Activated T-cell treated with anti-CD3 and anti-CD28 coated beads, Interleukin-2, amount 50 U/mL, for 4 hours (primary cell): Measurements from ENCODE around the gene TIGIT. TPM values are rescaled to one million over a fixed set of nuclear protein-coding genes. Genes with fewer than 3 reads are reported as not detected.

ENCODE experiments used
- ATAC-seq, 2 donors: fragments of 200-7000 bp; cut with Tn5 transposase; one replicate each; pipeline ENCODE4 v1.10.0; 2021
- DNase-seq: peaks from one replicate; pipeline ENCODE4 v3.0.0-alpha.2; 2020
- H3K27me3 Mint-ChIP-seq: one replicate; pipeline ENCODE4 v1.8.0; 2021; ENCODE audit warnings: low read depth, mixed read lengths
- H3K36me3 Mint-ChIP-seq: one replicate; pipeline ENCODE4 v1.8.0; 2022; ENCODE audit warnings: mixed read lengths; ENCODE audit not compliant: insufficient read depth
- H3K4me1 Mint-ChIP-seq: one replicate; pipeline ENCODE4 v1.8.0; 2021; ENCODE audit warnings: low read depth, mixed read lengths
- H3K4me3 Mint-ChIP-seq: one replicate; pipeline ENCODE4 v1.8.0; 2021; ENCODE audit warnings: mild to moderate bottlenecking, moderate library complexity, mixed read lengths
- H3K9me3 Mint-ChIP-seq: one replicate; pipeline ENCODE4 v1.8.0; 2021; ENCODE audit warnings: mixed read lengths
- total RNA-seq, 3 donors: library from RNA; stranded (reverse); gene quantifications; one replicate each; pipeline ENCODE4 v1.2.1, GENCODE V29; 2021

Gene TIGIT
- total RNA-seq, 3 donors from 2014 or later = 16.7 to 22.6 (median 20.9) TPM

DNA sequence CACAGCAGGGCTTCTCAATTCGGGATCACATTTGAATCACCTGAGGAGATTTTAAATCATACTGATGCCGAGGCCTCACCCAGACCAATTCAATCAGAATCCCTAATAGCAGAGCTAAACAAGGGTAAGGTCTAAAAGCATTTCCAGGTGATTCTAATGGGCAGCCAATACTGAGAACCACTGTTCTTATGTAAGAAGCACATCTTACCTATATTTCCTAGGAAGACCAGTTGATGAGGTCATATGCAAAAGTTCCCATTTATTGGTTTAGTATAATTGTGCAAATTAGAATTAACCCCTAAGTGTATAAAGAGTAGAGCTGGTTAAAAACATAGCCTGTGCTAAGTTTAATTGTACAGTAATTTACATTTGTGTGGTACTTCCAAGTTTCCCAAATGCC is 2.1 kb downstream of the TIGIT start:
- DNase-seq (no peak), ATAC-seq (no peak)
- Mint-ChIP-seq H3K27me3 (no peaks in the 10 kb centered on the region), H3K4me1 (peaks cover 63% of the 10 kb centered on the region), H3K9me3 (no peaks in the 10 kb centered on the region), H3K4me3 (peak overlapping the region; percentile 77), H3K36me3 (peaks cover under 1% of the 10 kb centered on the region)

DNA sequence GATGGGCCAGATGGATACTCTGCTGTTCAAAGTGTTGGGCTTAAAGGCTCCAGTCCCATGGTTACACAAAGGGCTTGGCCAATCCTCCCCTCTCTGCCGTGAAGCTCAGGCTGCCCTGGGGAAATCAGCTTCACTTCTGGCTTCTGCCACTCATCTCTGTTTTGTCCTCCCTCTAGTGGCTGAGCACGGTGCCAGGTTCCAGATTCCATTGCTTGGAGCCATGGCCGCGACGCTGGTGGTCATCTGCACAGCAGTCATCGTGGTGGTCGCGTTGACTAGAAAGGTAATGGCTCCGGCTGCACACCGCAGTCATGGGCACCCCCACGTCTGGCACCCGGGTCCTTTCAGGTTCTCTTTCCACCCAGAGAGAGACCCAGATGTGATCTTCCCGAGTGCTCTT is 5.6 kb downstream of the TIGIT start:
- Mint-ChIP-seq H3K36me3 (peaks cover 4% of the 10 kb centered on the region), H3K9me3 (no peaks in the 10 kb centered on the region), H3K27me3 (no peaks in the 10 kb centered on the region), H3K4me1 (peaks cover 39% of the 10 kb centered on the region), H3K4me3 (peak overlapping the region; percentile 42)
- DNase-seq (peak; percentile 36), ATAC-seq (peak; percentile 32 to 38)

DNA sequence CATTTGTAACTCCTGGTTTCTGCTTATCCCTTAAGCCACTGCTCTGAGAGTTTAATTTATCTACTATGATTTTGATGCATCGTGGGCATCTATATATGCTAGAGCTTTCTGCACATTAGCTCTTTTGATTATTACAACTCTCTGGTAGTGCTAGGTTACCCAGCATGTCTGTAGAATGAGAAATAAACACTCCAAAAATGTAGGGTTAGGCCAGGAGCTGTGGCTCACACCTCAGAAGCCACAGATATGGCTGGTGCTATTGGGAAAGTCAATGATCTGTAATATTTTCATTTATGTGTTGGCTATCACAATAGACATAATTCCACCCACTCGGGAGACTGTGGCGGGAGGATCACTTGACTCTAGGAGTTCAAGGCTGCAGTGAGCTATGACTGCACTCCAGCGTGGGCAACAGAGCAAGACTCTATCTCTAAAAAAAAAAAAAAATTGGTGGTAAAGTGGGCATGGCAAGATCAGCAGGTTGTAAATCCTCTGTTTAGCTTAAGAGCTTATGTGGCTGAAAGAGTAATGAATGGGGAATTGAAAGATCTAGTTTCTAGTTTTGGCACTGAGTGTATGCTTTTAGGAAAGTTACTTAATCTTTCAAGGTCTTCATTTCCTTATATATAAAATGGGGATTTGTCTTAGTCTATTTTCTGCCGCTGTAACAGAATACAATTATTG is 6.3 kb downstream of the TIGIT start:
- no peaks in the 10 kb centered on the region for H3K9me3 Mint-ChIP-seq
- DNase-seq (no peak), ATAC-seq (no peak)
- peaks cover 5% of the 10 kb centered on the region for H3K36me3 Mint-ChIP-seq
- H3K4me1 Mint-ChIP-seq = peaks cover 37% of the 10 kb centered on the region
- H3K27me3 Mint-ChIP-seq = no peaks in the 10 kb centered on the region
- H3K4me3 Mint-ChIP-seq = peak overlapping the region; percentile 42

GRCh38 chr3:114307222-114307830 is 13.5 kb downstream of the TIGIT start:
- no peaks in the 10 kb centered on the region for H3K27me3 Mint-ChIP-seq
- DNase-seq (no peak), ATAC-seq (peak; percentile 11 to 29)
- H3K4me1 Mint-ChIP-seq = peaks cover 59% of the 10 kb centered on the region
- peak overlapping the region; percentile 58 for H3K4me3 Mint-ChIP-seq
- H3K36me3 Mint-ChIP-seq = peaks cover 21% of the 10 kb centered on the region
- H3K9me3 Mint-ChIP-seq = no peaks in the 10 kb centered on the region

DNA sequence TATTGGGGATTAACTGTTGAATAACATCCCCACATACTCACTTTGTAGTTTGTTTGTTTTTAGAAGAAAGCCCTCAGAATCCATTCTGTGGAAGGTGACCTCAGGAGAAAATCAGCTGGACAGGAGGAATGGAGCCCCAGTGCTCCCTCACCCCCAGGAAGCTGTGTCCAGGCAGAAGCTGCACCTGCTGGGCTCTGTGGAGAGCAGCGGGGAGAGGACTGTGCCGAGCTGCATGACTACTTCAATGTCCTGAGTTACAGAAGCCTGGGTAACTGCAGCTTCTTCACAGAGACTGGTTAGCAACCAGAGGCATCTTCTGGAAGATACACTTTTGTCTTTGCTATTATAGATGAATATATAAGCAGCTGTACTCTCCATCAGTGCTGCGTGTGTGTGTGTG is 14.0 kb downstream of the TIGIT start:
- ATAC-seq (no peak), DNase-seq (no peak)
- Mint-ChIP-seq H3K36me3 (peaks cover 21% of the 10 kb centered on the region), H3K27me3 (no peaks in the 10 kb centered on the region), H3K9me3 (no peaks in the 10 kb centered on the region), H3K4me3 (peak overlapping the region; percentile 58), H3K4me1 (peaks cover 60% of the 10 kb centered on the region)

GRCh38 chr3:114308377-114308776 is 14.5 kb downstream of the TIGIT start:
- Mint-ChIP-seq H3K27me3 (no peaks in the 10 kb centered on the region), H3K36me3 (peaks cover 21% of the 10 kb centered on the region), H3K4me3 (peak overlapping the region; percentile 58), H3K9me3 (no peaks in the 10 kb centered on the region), H3K4me1 (peaks cover 65% of the 10 kb centered on the region)
- ATAC-seq (peak; percentile 54 to 55), DNase-seq (no peak)

GRCh38 chr3:114308830-114309229 is 15.0 kb downstream of the TIGIT start:
- peaks cover 21% of the 10 kb centered on the region for H3K36me3 Mint-ChIP-seq
- ATAC-seq (peak; percentile 78 to 79), DNase-seq (peak; percentile 57)
- H3K27me3 Mint-ChIP-seq = no peaks in the 10 kb centered on the region
- no peaks in the 10 kb centered on the region for H3K9me3 Mint-ChIP-seq
- H3K4me3 Mint-ChIP-seq = peak overlapping the region; percentile 58
- H3K4me1 Mint-ChIP-seq = peaks cover 69% of the 10 kb centered on the region

DNA sequence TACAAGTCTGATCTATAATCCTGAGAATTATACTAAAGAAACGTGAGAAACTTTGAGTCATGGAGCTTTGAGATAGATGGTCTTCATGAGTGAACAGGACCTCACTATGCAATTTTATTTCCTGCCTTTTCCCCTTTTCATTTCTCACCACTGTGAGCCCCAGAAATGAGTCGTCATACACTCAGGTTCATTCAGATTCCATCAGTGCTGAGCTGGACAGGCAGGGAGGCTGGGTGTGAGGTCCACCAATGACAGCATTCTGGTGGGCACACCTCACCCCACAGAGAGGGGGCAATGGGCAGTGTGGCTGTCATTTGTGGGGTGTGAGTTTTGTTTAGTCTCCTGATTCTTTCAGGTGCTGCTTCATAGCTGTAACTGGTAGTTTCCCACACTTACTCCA is 16.9 kb downstream of the TIGIT start:
- Mint-ChIP-seq H3K4me1 (peaks cover 74% of the 10 kb centered on the region), H3K27me3 (no peaks in the 10 kb centered on the region), H3K36me3 (peaks cover 20% of the 10 kb centered on the region), H3K4me3 (no peak overlapping the region), H3K9me3 (no peaks in the 10 kb centered on the region)
- no peak for DNase-seq
- ATAC-seq = peak; percentile 29 to 41

GRCh38 chr3:114313426-114313825 is 19.6 kb downstream of the TIGIT start:
- peaks cover 9% of the 10 kb centered on the region for H3K36me3 Mint-ChIP-seq

DNA sequence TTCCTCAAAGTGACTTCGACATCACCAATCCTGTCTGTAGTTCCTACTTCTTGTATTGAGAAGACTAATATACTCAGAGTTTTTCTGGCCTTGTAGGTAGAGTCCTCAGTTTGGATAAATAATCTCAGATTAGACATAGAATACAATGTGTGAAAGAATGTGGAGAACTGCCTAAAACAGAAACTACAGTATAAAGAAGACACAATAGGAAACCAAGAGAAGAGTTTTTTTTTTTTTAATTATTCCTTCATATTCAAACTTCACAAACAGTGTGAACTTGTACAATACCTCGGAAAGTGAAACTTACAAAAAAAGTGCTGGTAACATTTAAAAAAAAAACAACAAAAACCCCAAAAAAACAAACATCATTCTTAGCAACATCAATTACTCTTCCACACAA is 20.5 kb downstream of the TIGIT start:
- peaks cover 73% of the 10 kb centered on the region for H3K4me1 Mint-ChIP-seq
- H3K4me3 Mint-ChIP-seq = no peak overlapping the region
- no peaks in the 10 kb centered on the region for H3K27me3 Mint-ChIP-seq
- H3K9me3 Mint-ChIP-seq = no peaks in the 10 kb centered on the region
- DNase-seq (no peak), ATAC-seq (no peak)
- H3K36me3 Mint-ChIP-seq = peaks cover 7% of the 10 kb centered on the region

More at GRCh38 chr3:114313426-114313825, 19.6 kb downstream of the TIGIT start:
- no peaks in the 10 kb centered on the region for H3K27me3 Mint-ChIP-seq
- ATAC-seq (no peak), DNase-seq (no peak)
- peaks cover 76% of the 10 kb centered on the region for H3K4me1 Mint-ChIP-seq
- H3K9me3 Mint-ChIP-seq = no peaks in the 10 kb centered on the region
- no peak overlapping the region for H3K4me3 Mint-ChIP-seq

DNA sequence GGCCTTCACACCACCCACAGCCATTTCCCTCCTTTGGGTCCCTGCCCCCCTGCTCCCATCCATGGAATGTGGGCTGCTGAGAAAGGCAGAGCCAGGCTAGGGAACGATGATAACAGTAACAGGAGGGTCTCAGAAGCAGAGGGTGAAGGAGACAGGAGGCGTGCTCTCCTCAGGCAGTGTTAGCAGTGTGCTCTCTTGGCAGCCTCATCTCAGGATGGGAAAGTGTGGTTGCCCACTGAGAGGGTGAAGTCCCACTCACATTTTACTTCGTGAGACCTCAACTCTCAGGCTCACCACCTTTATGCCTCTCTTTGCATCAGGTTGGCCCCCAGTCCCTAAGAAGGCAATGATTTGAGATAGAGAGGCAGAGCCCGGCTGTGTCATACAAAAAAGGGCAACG is 24.5 kb downstream of the TIGIT start:
- H3K4me1 Mint-ChIP-seq = peaks cover 71% of the 10 kb centered on the region
- H3K27me3 Mint-ChIP-seq = no peaks in the 10 kb centered on the region
- DNase-seq = no peak
- peak; percentile 64 to 70 for ATAC-seq
- H3K4me3 Mint-ChIP-seq = no peak overlapping the region
- peaks cover 12% of the 10 kb centered on the region for H3K36me3 Mint-ChIP-seq
- H3K9me3 Mint-ChIP-seq = no peaks in the 10 kb centered on the region

DNA sequence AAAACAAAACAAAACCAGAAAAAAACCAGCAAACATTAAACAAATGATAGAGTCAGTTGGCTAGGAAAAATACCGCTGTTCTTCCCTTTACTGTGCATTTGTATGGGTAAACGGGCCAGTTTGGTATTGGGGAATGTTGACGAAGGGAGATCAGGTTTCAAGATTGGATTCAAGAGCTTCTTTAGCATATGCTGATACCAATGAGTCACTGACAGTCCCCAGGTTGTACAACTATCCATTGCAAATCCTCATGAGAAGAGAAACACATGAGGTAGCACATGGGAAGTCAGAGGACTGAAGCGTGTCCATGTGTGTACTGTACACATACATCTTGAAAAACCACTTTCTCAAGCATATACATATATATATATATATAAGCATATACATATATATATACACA is 25.6 kb downstream of the TIGIT start:
- ATAC-seq (no peak), DNase-seq (no peak)
- H3K27me3 Mint-ChIP-seq = no peaks in the 10 kb centered on the region
- no peaks in the 10 kb centered on the region for H3K9me3 Mint-ChIP-seq
- H3K36me3 Mint-ChIP-seq = peaks cover 14% of the 10 kb centered on the region
- H3K4me3 Mint-ChIP-seq = no peak overlapping the region
- peaks cover 71% of the 10 kb centered on the region for H3K4me1 Mint-ChIP-seq

DNA sequence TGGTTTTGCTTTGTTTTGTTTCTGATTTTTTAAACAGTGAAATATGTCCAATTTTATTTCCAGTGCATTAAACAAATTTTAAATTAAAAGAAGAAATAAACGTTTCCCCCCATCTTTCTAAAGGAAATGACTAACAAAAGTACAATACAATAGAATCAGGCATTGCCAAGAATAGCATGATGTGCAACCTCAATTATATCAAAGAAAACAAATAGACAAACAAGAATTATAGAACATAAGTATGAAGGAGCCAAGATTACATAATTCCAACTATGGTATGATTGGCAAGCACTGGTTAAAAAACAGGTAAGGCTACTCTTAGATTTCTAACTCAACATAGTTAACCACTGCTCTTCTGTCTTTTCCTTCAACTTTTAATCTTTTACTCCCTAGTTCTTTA is 26.4 kb downstream of the TIGIT start:
- Mint-ChIP-seq H3K4me1 (peaks cover 73% of the 10 kb centered on the region), H3K9me3 (no peaks in the 10 kb centered on the region), H3K27me3 (no peaks in the 10 kb centered on the region), H3K4me3 (no peak overlapping the region), H3K36me3 (peaks cover 17% of the 10 kb centered on the region)
- DNase-seq (no peak), ATAC-seq (no peak)

GRCh38 chr3:114323546-114324254 is 29.9 kb downstream of the TIGIT start:
- Mint-ChIP-seq H3K4me3 (no peak overlapping the region), H3K27me3 (no peaks in the 10 kb centered on the region)

GRCh38 chr3:114327665-114328064 is 33.8 kb downstream of the TIGIT start:
- no peak for DNase-seq
- peak in 1 of 2 donors; percentile 22 for ATAC-seq
- H3K36me3 Mint-ChIP-seq = peaks cover 19% of the 10 kb centered on the region
- H3K4me1 Mint-ChIP-seq = peaks cover 87% of the 10 kb centered on the region
- H3K27me3 Mint-ChIP-seq = no peaks in the 10 kb centered on the region
- H3K9me3 Mint-ChIP-seq = no peaks in the 10 kb centered on the region
- peak overlapping the region; percentile 19 for H3K4me3 Mint-ChIP-seq

More at GRCh38 chr3:114323546-114324254, 29.9 kb downstream of the TIGIT start:
- ATAC-seq (peak; percentile 75 to 80), DNase-seq (no peak)
- peaks cover 17% of the 10 kb centered on the region for H3K36me3 Mint-ChIP-seq
- peaks cover 73% of the 10 kb centered on the region for H3K4me1 Mint-ChIP-seq
- no peaks in the 10 kb centered on the region for H3K9me3 Mint-ChIP-seq
